GM23338 (cell line): ENCODE data around the gene DIAPH3. TPM values are rescaled to one million over a fixed set of nuclear protein-coding genes. Genes with fewer than 3 reads are reported as not detected.

ENCODE experiments used
- ATAC-seq: fragments of 200-7000 bp; cut with Tn5 transposase; 3 replicates; pipeline ENCODE4 v1.9.1; 2020
- DNase-seq: peaks from one replicate; pipeline ENCODE4 v3.0.0-alpha.2; 2015; ENCODE audit warnings: low spot score
- H2AFZ ChIP-seq: fragments of 200-600 bp; sonication (generic); 2 replicates; pipeline ENCODE4 v1.8.0; 2016; ENCODE audit warnings: antibody characterized with exemption, mild to moderate bottlenecking, moderate library complexity
- H3F3A ChIP-seq: fragments of 200-600 bp; sonication (generic); replicated peaks from 2 replicates; pipeline ENCODE4 v1.8.0; 2017; ENCODE audit warnings: antibody characterized with exemption, mixed run types, low read depth
- H3K27ac ChIP-seq: fragments of 200-600 bp; sonication (generic); 2 replicates; pipeline ENCODE4 v1.6.1; 2016; ENCODE audit warnings: low read depth
- H3K27me3 ChIP-seq: fragments of 200-600 bp; sonication (generic); 2 replicates; pipeline ENCODE4 v1.8.0; 2016; ENCODE audit warnings: mild to moderate bottlenecking, mixed run types, moderate library complexity; ENCODE audit not compliant: insufficient read depth
- H3K36me3 ChIP-seq: fragments of 200-600 bp; sonication (generic); 2 replicates; pipeline ENCODE4 v1.8.0; 2016; ENCODE audit warnings: mild to moderate bottlenecking; ENCODE audit not compliant: insufficient read depth
- H3K4me1 ChIP-seq: fragments of 200-600 bp; sonication (generic); 2 replicates; pipeline ENCODE4 v1.8.0; 2016; ENCODE audit warnings: mild to moderate bottlenecking, moderate library complexity; ENCODE audit not compliant: insufficient read depth
- H3K4me2 ChIP-seq: fragments of 200-600 bp; sonication (generic); 2 replicates; pipeline ENCODE4 v1.7.1; 2017; ENCODE audit warnings: mixed run types
- H3K4me3 ChIP-seq: fragments of 200-600 bp; sonication (generic); 2 replicates; pipeline ENCODE4 v1.6.1; 2016; ENCODE audit warnings: mixed run types
- H3K79me2 ChIP-seq: fragments of 200-600 bp; sonication (generic); replicated peaks from 2 replicates; pipeline ENCODE4 v1.8.0; 2017; ENCODE audit warnings: mild to moderate bottlenecking; ENCODE audit not compliant: insufficient read depth
- H3K9me2 ChIP-seq: fragments of 200-600 bp; sonication (generic); 2 replicates; pipeline ENCODE4 v1.8.0; 2017; ENCODE audit not compliant: insufficient read depth
- H4K20me1 ChIP-seq: fragments of 200-600 bp; sonication (generic); replicated peaks from 2 replicates; pipeline ENCODE4 v1.8.0; 2017; ENCODE audit warnings: mild to moderate bottlenecking; ENCODE audit not compliant: insufficient read depth
- H3K27ac Mint-ChIP-seq: 2 replicates; pipeline ENCODE4 v1.8.0; 2020; ENCODE audit warnings: inconsistent platforms, mild to moderate bottlenecking, moderate library complexity, mixed read lengths
- H3K27me3 Mint-ChIP-seq: 3 replicates; pipeline ENCODE4 v1.8.0; 2022; ENCODE audit warnings: low read depth, mild to moderate bottlenecking, moderate library complexity, mixed read lengths, inconsistent platforms; ENCODE audit not compliant: insufficient read depth, poor library complexity
- H3K36me3 Mint-ChIP-seq: 3 replicates; pipeline ENCODE4 v1.8.0; 2021; ENCODE audit warnings: low read depth, mild to moderate bottlenecking, inconsistent platforms, moderate library complexity, mixed read lengths
- H3K4me1 Mint-ChIP-seq: 3 replicates; pipeline ENCODE4 v1.8.0; 2020; ENCODE audit warnings: mild to moderate bottlenecking, inconsistent platforms, mixed read lengths
- H3K4me3 Mint-ChIP-seq: 3 replicates; pipeline ENCODE4 v1.8.0; 2021; ENCODE audit warnings: moderate library complexity, mild to moderate bottlenecking, inconsistent platforms, mixed read lengths
- H3K9me3 Mint-ChIP-seq: 3 replicates; pipeline ENCODE4 v1.8.0; 2020; ENCODE audit warnings: moderate library complexity, mild to moderate bottlenecking, inconsistent platforms, mixed read lengths
- CREB1 ChIP-seq: fragments of 250-450 bp; sonication (Bioruptor Pico); IDR thresholded peaks from 2 replicates; pipeline ENCODE4 v1.5.0; 2020; ENCODE audit warnings: low read depth, mild to moderate bottlenecking, moderate library complexity
- CTCF ChIP-seq, 2 experiments: fragments of 200-600 bp in 1 of 2; sonication (generic) in 1 of 2; conservative IDR thresholded peaks; 2 replicates each; pipeline versions ENCODE4 v1.5.1 to v1.6.1; 2016 to 2017; ENCODE audit warnings: antibody characterized with exemption in 2 of 2, low read depth in 2 of 2, mild to moderate bottlenecking in 2 of 2, moderate library complexity in 1 of 2
- EZH2phosphoT487 ChIP-seq: fragments of 200-600 bp; sonication (generic); IDR thresholded peaks from one replicate; pipeline ENCODE4 v1.8.1; 2018; ENCODE audit warnings: antibody characterized with exemption; ENCODE audit not compliant: unreplicated experiment
- NANOG ChIP-seq: IDR thresholded peaks from 2 replicates; pipeline ENCODE4 v1.6.1; 2016; ENCODE audit warnings: antibody characterized with exemption, borderline replicate concordance
- REST ChIP-seq: IDR thresholded peaks from one replicate; pipeline ENCODE4 v1.6.1; 2018; ENCODE audit warnings: antibody characterized with exemption; ENCODE audit not compliant: unreplicated experiment
- polyA plus RNA-seq: library from polyadenylated mRNA; unstranded; fragments of >200 nt; fragmentation: Nextera tagmentation; extraction: Ambion mirVana; gene quantifications from 2 replicates; pipeline ENCODE4 v1.2.1, GENCODE V29; 2016
- total RNA-seq: library from RNA; depleted of rRNA; stranded (reverse); fragments of >200 nt; shearing (Covaris generic); gene quantifications from 2 replicates; pipeline ENCODE4 v1.2.3, GENCODE V29; 2014

Gene DIAPH3
- total and polyA plus RNA-seq, 2 experiments from 2014 or later = 23.4 to 30.2 TPM

GRCh38 chr13:60143775-60144174 lies 20.0 kb downstream of the DIAPH3 start:
- Mint-ChIP-seq H3K4me1 (peaks cover 25% of the 10 kb centered on the region), H3K9me3 (no peaks in the 10 kb centered on the region), H3K27ac (peak overlapping the region; percentile 33), H3K4me3 (no peak overlapping the region), H3K36me3 (no peaks in the 10 kb centered on the region), H3K27me3 (peaks cover 3% of the 10 kb centered on the region)
- Histone ChIP-seq H3K9me2 (no peaks in the 10 kb centered on the region; the same call in 1 of the 2 replicates), H3F3A (no peaks in the 10 kb centered on the region), H3K4me3 (peak overlapping the region; percentile 12), H3K79me2 (peaks cover 100% of the 10 kb centered on the region), H3K27ac (peak overlapping the region; percentile 82; the same call in 1 of the 2 replicates), H3K4me1 (peaks cover 27% of the 10 kb centered on the region), H3K4me2 (peak overlapping the region; percentile 55), H3K36me3 (no peaks in the 10 kb centered on the region), H4K20me1 (0 out of 2 replicates have a peak, but pooled peaks cover 7% of the 10 kb centered on the region), H3K27me3 (no peaks in the 10 kb centered on the region), H2AFZ (no peak overlapping the region)
- TF ChIP-seq CREB1 (CRISPR knock-in tag) = no peak
- TF ChIP-seq CTCF (conservative IDR thresholded peaks at IDR 0.05; ENCODE audit: low read depth in 2 of 2) = no peak
- DNase-seq (peak; percentile 20), ATAC-seq (peak; percentile 50)

GRCh38 chr13:60139272-60139671 lies 24.5 kb downstream of the DIAPH3 start:
- Mint-ChIP-seq H3K4me1 (peaks cover 26% of the 10 kb centered on the region), H3K36me3 (no peaks in the 10 kb centered on the region), H3K4me3 (no peak overlapping the region), H3K27me3 (peaks cover 3% of the 10 kb centered on the region), H3K27ac (no peak overlapping the region), H3K9me3 (no peaks in the 10 kb centered on the region)
- ATAC-seq (no peak), DNase-seq (no peak)
- Histone ChIP-seq H3K27me3 (no peaks in the 10 kb centered on the region), H3K79me2 (peaks cover 90% of the 10 kb centered on the region), H3K27ac (no peak overlapping the region), H3K4me1 (peaks cover 25% of the 10 kb centered on the region), H3K36me3 (no peaks in the 10 kb centered on the region), H2AFZ (no peak overlapping the region), H3K4me3 (no peak overlapping the region), H3K4me2 (no peak overlapping the region), H3K9me2 (no peaks in the 10 kb centered on the region), H3F3A (no peaks in the 10 kb centered on the region), H4K20me1 (no peaks in the 10 kb centered on the region)
- TF ChIP-seq REST (no peak), NANOG (no peak), EZH2phosphoT487 (no peak)
